OCI-LY3 (cell line): ENCODE data around the gene AGFG1.
A peak's percentile ranks its signal among the peaks of the same experiment; 100 is the strongest.

ENCODE experiments used
- H2AFZ ChIP-seq: fragments of 200-600, 300-600 bp; shearing (Covaris generic); 2 replicates; pipeline ENCODE4 v1.6.0; 2014; ENCODE audit warnings: antibody characterized with exemption, low read depth, low read length
- H3K27ac ChIP-seq: fragments of 200-600, 300-600 bp; sonication (generic); 2 replicates; pipeline ENCODE4 v1.5.1; 2014; ENCODE audit warnings: mild to moderate bottlenecking, low read length, moderate library complexity, mixed read lengths
- H3K27me3 ChIP-seq: fragments of 200-600, 300-600 bp; sonication (generic); 2 replicates; pipeline ENCODE4 v1.6.1; 2014; ENCODE audit warnings: low read depth, low read length, mixed read lengths
- H3K36me3 ChIP-seq: fragments of 200-600, 300-600 bp; sonication (generic); replicated peaks from 2 replicates; pipeline ENCODE3; 2014; ENCODE audit warnings: low read depth, low read length, mixed read lengths
- H3K4me1 ChIP-seq: fragments of 300-600, 200-600 bp; sonication (generic); 2 replicates; pipeline ENCODE4 v1.6.1; 2014; ENCODE audit warnings: low read length, mixed read lengths
- H3K4me2 ChIP-seq: fragments of 200-600, 300-600 bp; sonication (generic); 2 replicates; pipeline ENCODE4 v1.6.1; 2014; ENCODE audit warnings: low read length, mixed read lengths
- H3K4me3 ChIP-seq: fragments of 300-600, 200-600 bp; sonication (generic); 2 replicates; pipeline ENCODE4 v1.5.1; 2014; ENCODE audit warnings: antibody characterized with exemption, mild to moderate bottlenecking, low read length, moderate library complexity
- H3K79me2 ChIP-seq: fragments of 300-600, 200-600 bp; shearing (Covaris generic); 2 replicates; pipeline ENCODE4 v1.6.1; 2014; ENCODE audit warnings: mild to moderate bottlenecking, low read length, mixed read lengths
- H3K9ac ChIP-seq: fragments of 300-600, 200-600 bp; shearing (Covaris generic); 2 replicates; pipeline ENCODE4 v1.6.0; 2014; ENCODE audit warnings: mild to moderate bottlenecking, low read length, moderate library complexity
- H3K9me3 ChIP-seq: fragments of 200-600, 300-600 bp; shearing (Covaris generic); 2 replicates; pipeline ENCODE4 v1.6.1; 2014; ENCODE audit warnings: low read length, mixed read lengths; ENCODE audit not compliant: insufficient read depth
- H4K20me1 ChIP-seq: fragments of 200-600, 300-600 bp; sonication (generic); 2 replicates; pipeline ENCODE4 v1.6.1; 2016; ENCODE audit warnings: low read length, mixed read lengths; ENCODE audit not compliant: insufficient read depth
- CTCF ChIP-seq: fragments of 200-600, 300-600 bp; sonication (generic); IDR thresholded peaks from 2 replicates; pipeline ENCODE4 v1.5.1; 2014; ENCODE audit warnings: antibody characterized with exemption, low read length, low read depth
- EZH2phosphoT487 ChIP-seq: fragments of 200-600 bp; shearing (Covaris generic); IDR thresholded peaks from 2 replicates; pipeline ENCODE4 v1.6.1; 2018; ENCODE audit warnings: antibody characterized with exemption, mixed run types, low read depth

Gene AGFG1

GRCh38 chr2:227471924-227472264, at the start of gene AGFG1:
Gene AGFG1, plus strand, starts transcription at chr2:227472156. Its CDS starts 266 bp downstream, at chr2:227472422.
- H3K4me3 ChIP-seq = peak within 1 kb of the TSS; percentile 98
- H3K27me3 ChIP-seq = no peaks in the 10 kb centered on the region
- H3K9ac ChIP-seq = peak within 1 kb of the TSS; percentile 80
- peaks cover 32% of the 10 kb centered on the region for H4K20me1 ChIP-seq
- no peaks in the 10 kb centered on the region for H3K9me3 ChIP-seq
- H2AFZ ChIP-seq = no peak within 1 kb of the TSS; the same call in 1 of the 2 replicates
- H3K27ac ChIP-seq = no peak within 1 kb of the TSS
- peaks cover 50% of the 10 kb centered on the region for H3K79me2 ChIP-seq
- H3K4me1 ChIP-seq = peaks cover 14% of the 10 kb centered on the region
- peak within 1 kb of the TSS; percentile 94 for H3K4me2 ChIP-seq
- no peaks in the 10 kb centered on the region for H3K36me3 ChIP-seq
- no peak for TF ChIP-seq EZH2phosphoT487
- TF ChIP-seq CTCF = peak; percentile 72

- no peak overlapping the region for H3K4me2 ChIP-seq
- TF ChIP-seq CTCF (no peak), EZH2phosphoT487 (no peak)
- no peaks in the 10 kb centered on the region for H3K27me3 ChIP-seq
- no peak overlapping the region for H2AFZ ChIP-seq
- no peaks in the 10 kb centered on the region for H3K79me2 ChIP-seq
- H3K4me1 ChIP-seq = no peaks in the 10 kb centered on the region
- H3K27ac ChIP-seq = no peak overlapping the region
- no peak overlapping the region for H3K9ac ChIP-seq
- no peak overlapping the region for H3K4me3 ChIP-seq
- no peaks in the 10 kb centered on the region for H4K20me1 ChIP-seq
- no peaks in the 10 kb centered on the region for H3K36me3 ChIP-seq
- no peaks in the 10 kb centered on the region for H3K9me3 ChIP-seq
These were observed 48.1 kb upstream of the AGFG1 start for GRCh38 chr2:227423656-227424499.

GRCh38 chr2:227428731-227429285, 43.1 kb upstream of the AGFG1 start:
- Histone ChIP-seq H3K27me3 (no peaks in the 10 kb centered on the region), H3K36me3 (no peaks in the 10 kb centered on the region), H3K79me2 (no peaks in the 10 kb centered on the region), H3K4me2 (no peak overlapping the region), H3K4me1 (no peaks in the 10 kb centered on the region), H3K27ac (no peak overlapping the region), H4K20me1 (no peaks in the 10 kb centered on the region), H3K9me3 (no peaks in the 10 kb centered on the region; the same call in 1 of the 2 replicates), H3K4me3 (no peak overlapping the region), H3K9ac (no peak overlapping the region), H2AFZ (no peak overlapping the region)
- no peak for TF ChIP-seq EZH2phosphoT487
- TF ChIP-seq CTCF = no peak

- Histone ChIP-seq H3K4me2 (no peak overlapping the region), H3K79me2 (no peaks in the 10 kb centered on the region), H3K4me1 (no peaks in the 10 kb centered on the region), H3K27me3 (no peaks in the 10 kb centered on the region), H2AFZ (no peak overlapping the region), H3K9me3 (no peaks in the 10 kb centered on the region; the same call in 1 of the 2 replicates), H3K27ac (no peak overlapping the region), H3K36me3 (no peaks in the 10 kb centered on the region), H3K4me3 (no peak overlapping the region), H3K9ac (no peak overlapping the region), H4K20me1 (no peaks in the 10 kb centered on the region)
- no peak for TF ChIP-seq CTCF
- TF ChIP-seq EZH2phosphoT487 = no peak
These were observed 41.3 kb upstream of the AGFG1 start for GRCh38 chr2:227430639-227431038.
